ENCODE data around the gene CRISP1.

DNA sequence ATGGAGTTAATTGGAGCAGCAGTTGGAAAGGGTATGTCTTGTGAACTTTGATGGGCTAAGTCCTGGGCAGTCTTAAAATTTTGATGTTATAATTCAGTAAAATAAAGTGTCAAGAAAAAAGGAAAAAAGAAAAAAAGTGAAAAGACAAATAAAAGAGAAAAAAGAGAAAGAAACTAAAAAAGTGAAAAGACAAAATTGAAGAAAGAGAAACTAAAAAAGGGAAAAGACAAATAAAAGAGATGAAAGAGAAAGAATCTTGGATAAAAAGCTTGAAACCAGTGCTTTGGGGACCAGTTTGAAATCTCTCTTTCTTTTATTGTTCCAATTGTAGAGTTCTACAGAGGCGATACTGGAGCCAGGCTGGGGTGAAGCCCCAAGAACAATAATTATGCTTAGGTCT is 67.2 kb downstream of the CRISP1 start:
- TF ChIP-seq, protein P1, sequence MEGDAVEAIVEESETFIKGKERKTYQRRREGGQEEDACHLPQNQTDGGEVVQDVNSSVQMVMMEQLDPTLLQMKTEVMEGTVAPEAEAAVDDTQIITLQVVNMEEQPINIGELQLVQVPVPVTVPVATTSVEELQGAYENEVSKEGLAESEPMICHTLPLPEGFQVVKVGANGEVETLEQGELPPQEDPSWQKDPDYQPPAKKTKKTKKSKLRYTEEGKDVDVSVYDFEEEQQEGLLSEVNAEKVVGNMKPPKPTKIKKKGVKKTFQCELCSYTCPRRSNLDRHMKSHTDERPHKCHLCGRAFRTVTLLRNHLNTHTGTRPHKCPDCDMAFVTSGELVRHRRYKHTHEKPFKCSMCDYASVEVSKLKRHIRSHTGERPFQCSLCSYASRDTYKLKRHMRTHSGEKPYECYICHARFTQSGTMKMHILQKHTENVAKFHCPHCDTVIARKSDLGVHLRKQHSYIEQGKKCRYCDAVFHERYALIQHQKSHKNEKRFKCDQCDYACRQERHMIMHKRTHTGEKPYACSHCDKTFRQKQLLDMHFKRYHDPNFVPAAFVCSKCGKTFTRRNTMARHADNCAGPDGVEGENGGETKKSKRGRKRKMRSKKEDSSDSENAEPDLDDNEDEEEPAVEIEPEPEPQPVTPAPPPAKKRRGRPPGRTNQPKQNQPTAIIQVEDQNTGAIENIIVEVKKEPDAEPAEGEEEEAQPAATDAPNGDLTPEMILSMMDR (IDR thresholded peaks at IDR 0.05) = no peak
- no peak for TF ChIP-seq POLR2A (IDR thresholded peaks at IDR 0.05)
